ENCODE results near the gene ASCC1.

The ASCC1 gene

GRCh38 chr10:72058989-72059842 is 156.9 kb downstream of the ASCC1 start:
- TF ChIP-seq PAX5 (IDR thresholded peaks at IDR 0.05; ENCODE audit: insufficient read depth, low read length, severe bottlenecking) (no peak), SPI1 (IDR thresholded peaks at IDR 0.05; ENCODE audit: low read depth, low read length) (no peak), POLR2AphosphoS5 (IDR thresholded peaks at IDR 0.05; ENCODE audit: low read depth, low read length) (no peak), POLR2A (IDR thresholded peaks at IDR 0.05; ENCODE audit: low read depth, low read length) (no peak), POU2F2 (IDR thresholded peaks at IDR 0.05; ENCODE audit: low read depth, low read length) (no peak), TAF1 (IDR thresholded peaks at IDR 0.05; ENCODE audit: low read depth, low read length) (no peak)
- no peak for DNase-seq (ENCODE audit: insufficient read length, low spot score)
- FAIRE-seq: no peak

GRCh38 chr10:72058347-72058898 is 157.7 kb downstream of the ASCC1 start:
- TF ChIP-seq POU2F2 (IDR thresholded peaks at IDR 0.05; ENCODE audit: low read depth, low read length): no peak
- no peak for TF ChIP-seq POLR2AphosphoS5 (IDR thresholded peaks at IDR 0.05; ENCODE audit: low read depth, low read length)
- no peak for TF ChIP-seq PAX5 (IDR thresholded peaks at IDR 0.05; ENCODE audit: insufficient read depth, low read length, severe bottlenecking)
- TF ChIP-seq POLR2A (IDR thresholded peaks at IDR 0.05; ENCODE audit: low read depth, low read length): no peak
- TF ChIP-seq SPI1 (IDR thresholded peaks at IDR 0.05; ENCODE audit: low read depth, low read length): no peak
- TF ChIP-seq TAF1 (IDR thresholded peaks at IDR 0.05; ENCODE audit: low read depth, low read length): no peak
- FAIRE-seq (no peak), DNase-seq (ENCODE audit: insufficient read length, low spot score) (no peak)

GRCh38 chr10:72056932-72057751 is 158.9 kb downstream of the ASCC1 start:
- TF ChIP-seq TAF1 (IDR thresholded peaks at IDR 0.05; ENCODE audit: low read depth, low read length): no peak
- no peak for DNase-seq (ENCODE audit: insufficient read length, low spot score)
- FAIRE-seq: no peak

DNA sequence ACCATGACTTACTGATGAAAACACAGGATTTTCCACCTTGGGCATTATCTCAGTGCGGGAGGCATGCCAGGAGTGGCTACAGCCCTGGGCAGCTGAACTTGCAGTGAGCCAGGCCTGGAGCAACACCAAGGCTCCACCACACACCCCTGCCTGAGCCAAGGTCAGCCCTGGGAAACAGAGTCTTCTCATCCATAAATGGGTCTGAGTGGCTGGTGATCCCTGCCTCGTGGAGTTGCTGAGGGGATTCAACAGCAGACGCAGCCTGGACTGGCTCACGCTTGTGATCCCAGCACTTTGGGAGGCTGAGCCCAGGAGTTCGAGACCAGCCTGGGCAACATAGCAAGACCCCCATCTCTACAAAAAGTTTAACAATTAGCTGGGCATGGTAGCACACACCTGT is 160.0 kb downstream of the ASCC1 start:
- no peak for TF ChIP-seq POLR2A (IDR thresholded peaks at IDR 0.05; ENCODE audit: low read depth, low read length)
- TF ChIP-seq PAX5 (IDR thresholded peaks at IDR 0.05; ENCODE audit: insufficient read depth, low read length, severe bottlenecking): no peak
- no peak for TF ChIP-seq TAF1 (IDR thresholded peaks at IDR 0.05; ENCODE audit: low read depth, low read length)
- TF ChIP-seq SPI1 (IDR thresholded peaks at IDR 0.05; ENCODE audit: low read depth, low read length): no peak
- no peak for TF ChIP-seq POU2F2 (IDR thresholded peaks at IDR 0.05; ENCODE audit: low read depth, low read length)
- no peak for TF ChIP-seq POLR2AphosphoS5 (IDR thresholded peaks at IDR 0.05; ENCODE audit: low read depth, low read length)
- FAIRE-seq (no peak), DNase-seq (ENCODE audit: insufficient read length, low spot score) (no peak)

GRCh38 chr10:72053690-72054089 is 162.4 kb downstream of the ASCC1 start:
- no peak for TF ChIP-seq SPI1 (IDR thresholded peaks at IDR 0.05; ENCODE audit: low read depth, low read length)
- no peak for TF ChIP-seq POLR2AphosphoS5 (IDR thresholded peaks at IDR 0.05; ENCODE audit: low read depth, low read length)
- no peak for TF ChIP-seq TAF1 (IDR thresholded peaks at IDR 0.05; ENCODE audit: low read depth, low read length)
- no peak for TF ChIP-seq POU2F2 (IDR thresholded peaks at IDR 0.05; ENCODE audit: low read depth, low read length)
- TF ChIP-seq PAX5 (IDR thresholded peaks at IDR 0.05; ENCODE audit: insufficient read depth, low read length, severe bottlenecking): no peak
- no peak for TF ChIP-seq POLR2A (IDR thresholded peaks at IDR 0.05; ENCODE audit: low read depth, low read length)
- FAIRE-seq: no peak
- DNase-seq (ENCODE audit: insufficient read length, low spot score): no peak

- TF ChIP-seq PAX5 (IDR thresholded peaks at IDR 0.05; ENCODE audit: insufficient read depth, low read length, severe bottlenecking) (no peak), POLR2AphosphoS5 (IDR thresholded peaks at IDR 0.05; ENCODE audit: low read depth, low read length) (no peak), TAF1 (IDR thresholded peaks at IDR 0.05; ENCODE audit: low read depth, low read length) (no peak), SPI1 (IDR thresholded peaks at IDR 0.05; ENCODE audit: low read depth, low read length) (no peak), POU2F2 (IDR thresholded peaks at IDR 0.05; ENCODE audit: low read depth, low read length) (no peak), POLR2A (IDR thresholded peaks at IDR 0.05; ENCODE audit: low read depth, low read length) (no peak)
- FAIRE-seq: no peak
- DNase-seq (ENCODE audit: insufficient read length, low spot score): no peak
These were observed 165.2 kb downstream of the ASCC1 start for GRCh38 chr10:72050873-72051272.

DNA sequence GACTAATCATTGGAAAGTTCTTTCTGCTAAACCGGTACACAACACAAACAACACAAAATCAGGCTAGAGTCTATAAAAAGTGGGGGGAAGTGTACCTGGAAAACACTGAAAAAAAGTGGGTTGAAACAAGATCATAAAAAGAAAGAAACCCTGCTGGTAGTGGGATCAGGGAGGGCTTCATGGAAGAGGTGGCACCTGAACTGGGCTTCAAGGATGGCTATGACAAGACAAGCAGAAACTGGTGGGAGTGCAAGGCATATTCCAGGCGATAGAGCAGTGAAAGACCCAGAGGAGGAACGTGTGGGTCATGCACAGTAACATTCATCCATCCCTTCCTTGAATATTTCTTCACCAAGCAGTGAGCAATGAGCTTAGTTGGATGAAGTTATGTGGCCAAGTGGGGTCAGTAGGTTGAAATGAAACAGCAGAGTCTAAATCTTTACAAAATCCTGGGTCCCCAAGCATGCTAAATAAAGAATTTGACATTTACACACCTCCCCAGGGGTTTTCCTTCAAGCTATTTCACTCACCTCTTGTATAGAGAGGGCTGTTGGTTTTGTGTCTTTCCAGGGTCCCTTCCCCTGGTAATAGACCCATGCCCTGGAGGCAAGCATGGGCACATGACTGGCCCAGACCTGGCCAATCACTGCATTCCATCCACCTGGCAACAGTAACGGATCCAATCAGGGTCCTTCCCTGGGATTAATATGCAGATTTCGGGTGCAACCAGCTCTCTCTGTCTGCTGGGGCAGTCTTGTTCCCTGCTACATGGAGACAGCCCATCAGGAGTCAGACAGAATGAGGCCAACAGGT is 165.9 kb downstream of the ASCC1 start:
- TF ChIP-seq TAF1 (IDR thresholded peaks at IDR 0.05; ENCODE audit: low read depth, low read length): no peak
- no peak for TF ChIP-seq POLR2AphosphoS5 (IDR thresholded peaks at IDR 0.05; ENCODE audit: low read depth, low read length)
- no peak for TF ChIP-seq POU2F2 (IDR thresholded peaks at IDR 0.05; ENCODE audit: low read depth, low read length)
- no peak for TF ChIP-seq POLR2A (IDR thresholded peaks at IDR 0.05; ENCODE audit: low read depth, low read length)
- TF ChIP-seq PAX5 (IDR thresholded peaks at IDR 0.05; ENCODE audit: insufficient read depth, low read length, severe bottlenecking): no peak
- TF ChIP-seq SPI1 (IDR thresholded peaks at IDR 0.05; ENCODE audit: low read depth, low read length): no peak
- FAIRE-seq (no peak), DNase-seq (ENCODE audit: insufficient read length, low spot score) (no peak)

GRCh38 chr10:72049472-72049871 is 166.6 kb downstream of the ASCC1 start:
- FAIRE-seq: no peak
- no peak for DNase-seq (ENCODE audit: insufficient read length, low spot score)
- TF ChIP-seq POLR2A (IDR thresholded peaks at IDR 0.05; ENCODE audit: low read depth, low read length): no peak
- no peak for TF ChIP-seq POU2F2 (IDR thresholded peaks at IDR 0.05; ENCODE audit: low read depth, low read length)
- no peak for TF ChIP-seq PAX5 (IDR thresholded peaks at IDR 0.05; ENCODE audit: insufficient read depth, low read length, severe bottlenecking)
- no peak for TF ChIP-seq SPI1 (IDR thresholded peaks at IDR 0.05; ENCODE audit: low read depth, low read length)
- TF ChIP-seq POLR2AphosphoS5 (IDR thresholded peaks at IDR 0.05; ENCODE audit: low read depth, low read length): no peak

Data from GM12891 (cell line).